Fibroblast of lung (primary cell): ENCODE results near the gene DNAJC10. TPM values are rescaled to one million over a fixed set of nuclear protein-coding genes. Genes with fewer than 3 reads are reported as not detected.

Source experiments
- DNase-seq, 2 donors: peaks; one replicate each; pipeline versions ENCODE4 v3.0.0 to v3.0.0-alpha.2; 2010; ENCODE audit warnings: low read depth in 2 of 2
- H2AFZ ChIP-seq: 2 replicates; pipeline ENCODE4 v1.5.1; 2012; ENCODE audit warnings: low read length, control low read depth, inconsistent platforms
- H3K27ac ChIP-seq: 2 replicates; pipeline ENCODE4 v1.5.1; 2011; ENCODE audit warnings: low read length, control low read depth; ENCODE audit not compliant: insufficient read depth
- H3K27me3 ChIP-seq: 2 replicates; pipeline ENCODE4 v1.5.1; 2011; ENCODE audit warnings: mild to moderate bottlenecking, low read length; ENCODE audit not compliant: control insufficient read depth, insufficient read depth
- H3K36me3 ChIP-seq: 2 replicates; pipeline ENCODE4 v1.5.1; 2011; ENCODE audit warnings: low read length; ENCODE audit not compliant: control insufficient read depth, insufficient read depth
- H3K4me1 ChIP-seq: 2 replicates; pipeline ENCODE4 v1.5.1; 2011; ENCODE audit warnings: low read length; ENCODE audit not compliant: control insufficient read depth, insufficient read depth; ENCODE audit errors: extremely low read depth
- H3K4me2 ChIP-seq: 2 replicates; pipeline ENCODE4 v1.5.1; 2011; ENCODE audit warnings: low read length, control low read depth; ENCODE audit not compliant: insufficient read depth; ENCODE audit errors: extremely low read depth
- H3K4me3 ChIP-seq, 4 experiments: fragments of 200-600 bp in 1 of 4; sonication (generic) in 1 of 4; replicated peaks in 1 of 4; 2 replicates each; pipeline ENCODE4 v1.5.1; 2011 to 2016; ENCODE audit warnings: low read length in 4 of 4, low read depth in 3 of 4, mild to moderate bottlenecking in 3 of 4, control low read depth in 2 of 4, inconsistent platforms in 1 of 4, mixed read lengths in 1 of 4; ENCODE audit not compliant: insufficient read depth in 1 of 4; ENCODE audit errors: control extremely low read depth in 1 of 4
- H3K79me2 ChIP-seq: 2 replicates; pipeline ENCODE4 v1.5.1; 2012; ENCODE audit warnings: mild to moderate bottlenecking, low read length, inconsistent platforms; ENCODE audit not compliant: control insufficient read depth, insufficient read depth
- H3K9ac ChIP-seq: 2 replicates; pipeline ENCODE4 v1.5.1; 2011; ENCODE audit warnings: mild to moderate bottlenecking, low read length, control low read depth; ENCODE audit not compliant: insufficient read depth
- H3K9me3 ChIP-seq: 2 replicates; pipeline ENCODE4 v1.5.1; 2012; ENCODE audit warnings: low read depth, low read length; ENCODE audit not compliant: control insufficient read depth, insufficient read depth
- H4K20me1 ChIP-seq: 2 replicates; pipeline ENCODE4 v1.5.1; 2011; ENCODE audit warnings: low read length; ENCODE audit not compliant: control insufficient read depth, insufficient read depth; ENCODE audit errors: extremely low read depth
- CTCF ChIP-seq, 2 donors: IDR thresholded peaks in 1 of 2; conservative IDR thresholded peaks in 1 of 2; 1 replicate in 1 of 2; 2 replicates in 1 of 2; pipeline ENCODE4 v1.5.1; 2011 to 2012; ENCODE audit warnings: low read length in 2 of 2, control low read depth in 1 of 2, inconsistent platforms in 1 of 2, low read depth in 1 of 2, mild to moderate bottlenecking in 1 of 2
- EZH2 ChIP-seq: IDR thresholded peaks from 2 replicates; pipeline ENCODE4 v1.5.1; 2012; ENCODE audit warnings: low read length, control low read depth, mild to moderate bottlenecking; ENCODE audit errors: missing control alignments
- polyA plus RNA-seq, 2 donors: library from polyadenylated mRNA; depleted of rRNA in 1 of 2; stranded (reverse) in 1 of 2; unstranded in 1 of 2; fragments of >200 nt; gene quantifications; 2 replicates each; pipeline ENCODE4 v1.2.1, GENCODE V29; 2011 to 2012; ENCODE audit warnings: missing spikeins in 1 of 2
- total RNA-seq: library from RNA; depleted of rRNA; stranded (reverse); fragments of >200 nt; gene quantifications from 2 replicates; pipeline ENCODE4 v1.2.1, GENCODE V29; 2014

The DNAJC10 gene
- total and polyA plus RNA-seq, 2 donors (not counting 1 experiment from before 2014, with no cell fraction given), result 86.7 to 102 TPM

DNA sequence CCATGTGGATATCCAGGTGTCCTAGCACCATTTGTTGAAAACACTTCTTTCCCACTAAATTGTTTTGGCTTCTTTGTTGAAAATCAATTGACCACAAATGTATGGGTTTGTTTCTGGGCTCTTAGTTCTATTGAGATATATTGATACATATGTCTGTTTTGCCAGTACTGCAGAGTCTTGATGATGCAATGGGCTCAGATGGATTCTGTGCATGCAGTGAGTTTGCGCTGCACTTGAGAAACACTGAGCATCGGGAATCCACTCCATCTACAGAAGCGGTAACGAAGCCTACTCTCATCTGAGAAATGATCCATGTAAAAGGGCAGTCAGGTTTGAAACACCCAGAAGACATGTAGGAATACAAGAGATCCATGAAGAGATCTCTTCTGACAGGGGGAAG lies 21.9 kb upstream of the DNAJC10 start:
- no peaks in the 10 kb centered on the region for H3K4me1 ChIP-seq
- no peak for DNase-seq
- H3K4me2 ChIP-seq, result no peak overlapping the region
- H3K9ac ChIP-seq, result no peak overlapping the region
- H2AFZ ChIP-seq, result no peak overlapping the region
- H3K27me3 ChIP-seq, result no peaks in the 10 kb centered on the region
- H3K79me2 ChIP-seq, result no peaks in the 10 kb centered on the region
- H4K20me1 ChIP-seq, result no peaks in the 10 kb centered on the region
- no peaks in the 10 kb centered on the region for H3K36me3 ChIP-seq
- TF ChIP-seq EZH2 (no peak), CTCF (conservative IDR thresholded peaks at IDR 0.05 in 1 of 2, IDR thresholded peaks at IDR 0.05 in 1 of 2; ENCODE audit: low read depth in 1 of 2, low read length in 2 of 2) (no peak)
- H3K4me3 ChIP-seq, result no peak overlapping the region
- H3K9me3 ChIP-seq, result no peaks in the 10 kb centered on the region
- no peak overlapping the region for H3K27ac ChIP-seq

GRCh38 chr2:182695776-182696175 lies 20.3 kb upstream of the DNAJC10 start:
- Histone ChIP-seq H3K9ac (no peak overlapping the region), H3K4me3 (no peak overlapping the region), H4K20me1 (no peaks in the 10 kb centered on the region), H3K4me1 (no peaks in the 10 kb centered on the region), H3K27ac (no peak overlapping the region), H3K79me2 (no peaks in the 10 kb centered on the region), H3K27me3 (no peaks in the 10 kb centered on the region), H3K36me3 (no peaks in the 10 kb centered on the region), H3K4me2 (no peak overlapping the region), H2AFZ (no peak overlapping the region), H3K9me3 (no peaks in the 10 kb centered on the region)
- TF ChIP-seq EZH2, result no peak
- no peak for DNase-seq

DNA sequence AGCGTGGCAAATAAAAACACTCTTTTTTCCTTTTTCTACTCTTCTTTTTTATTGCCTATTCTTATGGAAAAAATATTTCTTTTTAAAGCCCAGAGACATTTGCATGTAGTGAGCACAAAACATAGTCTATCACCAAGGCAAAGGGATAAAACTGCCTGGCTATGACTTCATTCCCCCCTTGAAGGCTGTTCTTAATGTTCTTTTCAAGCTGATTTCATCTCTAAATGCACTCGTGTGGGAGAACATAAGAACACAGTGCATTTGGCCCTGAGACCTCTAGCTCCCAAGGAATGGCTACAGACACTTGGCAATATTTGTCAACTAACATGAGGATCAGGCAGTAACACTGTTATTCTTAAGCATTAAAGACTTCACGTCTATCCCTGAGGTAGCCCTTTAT lies 17.4 kb upstream of the DNAJC10 start:
- no peak overlapping the region for H3K27ac ChIP-seq
- H3K4me1 ChIP-seq, result no peaks in the 10 kb centered on the region
- no peak for DNase-seq
- no peaks in the 10 kb centered on the region for H3K9me3 ChIP-seq
- no peak overlapping the region for H2AFZ ChIP-seq
- H3K4me3 ChIP-seq, result no peak overlapping the region
- no peak for TF ChIP-seq EZH2
- no peak for TF ChIP-seq CTCF (conservative IDR thresholded peaks at IDR 0.05 in 1 of 2, IDR thresholded peaks at IDR 0.05 in 1 of 2; ENCODE audit: low read depth in 1 of 2, low read length in 2 of 2)
- no peaks in the 10 kb centered on the region for H3K36me3 ChIP-seq
- H3K27me3 ChIP-seq, result no peaks in the 10 kb centered on the region
- H3K79me2 ChIP-seq, result no peaks in the 10 kb centered on the region
- no peaks in the 10 kb centered on the region for H4K20me1 ChIP-seq
- no peak overlapping the region for H3K9ac ChIP-seq
- H3K4me2 ChIP-seq, result no peak overlapping the region

- H2AFZ ChIP-seq, result no peak overlapping the region
- TF ChIP-seq EZH2, result no peak
- no peak for TF ChIP-seq CTCF (conservative IDR thresholded peaks at IDR 0.05 in 1 of 2, IDR thresholded peaks at IDR 0.05 in 1 of 2; ENCODE audit: low read depth in 1 of 2, low read length in 2 of 2)
These were observed 10.3 kb upstream of the DNAJC10 start for GRCh38 chr2:182705761-182706160.

More at GRCh38 chr2:182705761-182706160, 10.3 kb upstream of the DNAJC10 start:
- no peaks in the 10 kb centered on the region for H3K4me1 ChIP-seq
- no peaks in the 10 kb centered on the region for H3K36me3 ChIP-seq
- DNase-seq, result no peak
- no peak overlapping the region for H3K4me2 ChIP-seq
- no peak overlapping the region for H3K9ac ChIP-seq
- H3K9me3 ChIP-seq, result no peaks in the 10 kb centered on the region
- no peaks in the 10 kb centered on the region for H3K79me2 ChIP-seq
- no peak overlapping the region for H3K27ac ChIP-seq
- H3K27me3 ChIP-seq, result no peaks in the 10 kb centered on the region
- no peaks in the 10 kb centered on the region for H4K20me1 ChIP-seq
- H3K4me3 ChIP-seq, result no peak overlapping the region
